Nephron (organoid): ENCODE data around the gene CDH4.
A peak's percentile ranks its signal among the peaks of the same experiment; 100 is the strongest.

Experiments used
- H3K27ac Mint-ChIP-seq, 3 experiments: 2 replicates each; pipeline ENCODE4 v1.8.0; 2020; ENCODE audit warnings: mixed read lengths in 3 of 3, mild to moderate bottlenecking in 2 of 3, moderate library complexity in 1 of 3
- H3K27me3 Mint-ChIP-seq: 2 replicates; pipeline ENCODE4 v1.8.0; 2021; ENCODE audit warnings: low read depth, mild to moderate bottlenecking, moderate library complexity, mixed read lengths
- H3K36me3 Mint-ChIP-seq: 2 replicates; pipeline ENCODE4 v1.8.0; 2020; ENCODE audit warnings: low read depth, mixed read lengths
- H3K4me1 Mint-ChIP-seq: 2 replicates; pipeline ENCODE4 v1.8.0; 2020; ENCODE audit warnings: mixed read lengths
- H3K4me3 Mint-ChIP-seq, 3 experiments: 2 replicates each; pipeline ENCODE4 v1.8.0; 2020; ENCODE audit warnings: mild to moderate bottlenecking in 3 of 3, mixed read lengths in 3 of 3, moderate library complexity in 2 of 3
- H3K9me3 Mint-ChIP-seq: 2 replicates; pipeline ENCODE4 v1.8.0; 2020; ENCODE audit warnings: mixed read lengths
- TF ChIP-seq, protein P1 (sequence below), 3 experiments: fragments of 200-600 bp; sonication (generic); IDR thresholded peaks; one replicate each; pipeline ENCODE4 v1.5.0; 2021; ENCODE audit warnings: antibody characterized with exemption in 3 of 3; ENCODE audit not compliant: unreplicated experiment in 3 of 3

The CDH4 gene

GRCh38 chr20:61230166-61230565 is 21.9 kb upstream of the CDH4 start:
- peaks cover 8% of the 10 kb centered on the region for H3K4me1 Mint-ChIP-seq
- no peak overlapping the region for H3K27ac Mint-ChIP-seq
- peaks cover 6% of the 10 kb centered on the region for H3K9me3 Mint-ChIP-seq
- H3K4me3 Mint-ChIP-seq = no peak overlapping the region
- TF ChIP-seq, protein P1, sequence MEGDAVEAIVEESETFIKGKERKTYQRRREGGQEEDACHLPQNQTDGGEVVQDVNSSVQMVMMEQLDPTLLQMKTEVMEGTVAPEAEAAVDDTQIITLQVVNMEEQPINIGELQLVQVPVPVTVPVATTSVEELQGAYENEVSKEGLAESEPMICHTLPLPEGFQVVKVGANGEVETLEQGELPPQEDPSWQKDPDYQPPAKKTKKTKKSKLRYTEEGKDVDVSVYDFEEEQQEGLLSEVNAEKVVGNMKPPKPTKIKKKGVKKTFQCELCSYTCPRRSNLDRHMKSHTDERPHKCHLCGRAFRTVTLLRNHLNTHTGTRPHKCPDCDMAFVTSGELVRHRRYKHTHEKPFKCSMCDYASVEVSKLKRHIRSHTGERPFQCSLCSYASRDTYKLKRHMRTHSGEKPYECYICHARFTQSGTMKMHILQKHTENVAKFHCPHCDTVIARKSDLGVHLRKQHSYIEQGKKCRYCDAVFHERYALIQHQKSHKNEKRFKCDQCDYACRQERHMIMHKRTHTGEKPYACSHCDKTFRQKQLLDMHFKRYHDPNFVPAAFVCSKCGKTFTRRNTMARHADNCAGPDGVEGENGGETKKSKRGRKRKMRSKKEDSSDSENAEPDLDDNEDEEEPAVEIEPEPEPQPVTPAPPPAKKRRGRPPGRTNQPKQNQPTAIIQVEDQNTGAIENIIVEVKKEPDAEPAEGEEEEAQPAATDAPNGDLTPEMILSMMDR (IDR thresholded peaks at IDR 0.05; ENCODE audit: unreplicated experiment in 3 of 3) = no peak
- peaks cover 57% of the 10 kb centered on the region for H3K27me3 Mint-ChIP-seq
- no peaks in the 10 kb centered on the region for H3K36me3 Mint-ChIP-seq

DNA sequence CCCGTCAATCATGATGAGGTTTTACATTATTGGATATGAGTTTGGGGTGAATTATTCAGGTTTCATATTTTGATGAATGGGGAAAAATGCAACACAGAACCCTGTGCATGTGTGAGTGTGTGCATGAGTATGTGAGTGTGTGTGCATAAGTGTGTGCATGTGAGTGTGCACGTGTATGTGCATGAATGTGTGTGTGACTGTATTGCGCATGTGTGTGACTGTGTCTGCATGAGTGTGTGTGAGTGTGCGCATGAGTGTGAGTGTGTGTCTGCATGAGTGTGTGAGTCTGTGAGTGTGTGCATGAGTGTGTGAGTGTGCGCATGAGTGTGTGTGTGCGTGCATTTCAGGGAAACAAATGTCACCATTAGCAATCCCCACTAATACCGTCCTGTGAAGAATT is 18.5 kb upstream of the CDH4 start:
- TF ChIP-seq, protein P1 (IDR thresholded peaks at IDR 0.05; ENCODE audit: unreplicated experiment in 3 of 3) = no peak
- Mint-ChIP-seq H3K4me1 (peaks cover 8% of the 10 kb centered on the region), H3K27me3 (peaks cover 59% of the 10 kb centered on the region), H3K4me3 (no peak overlapping the region), H3K9me3 (peaks cover 6% of the 10 kb centered on the region), H3K36me3 (no peaks in the 10 kb centered on the region), H3K27ac (no peak overlapping the region)

- Mint-ChIP-seq H3K4me3 (peak overlapping the region in 1 of 3 experiments; percentile 4), H3K27ac (no peak overlapping the region), H3K27me3 (peaks cover 62% of the 10 kb centered on the region), H3K9me3 (peaks cover 6% of the 10 kb centered on the region), H3K36me3 (no peaks in the 10 kb centered on the region), H3K4me1 (peaks cover 8% of the 10 kb centered on the region)
- TF ChIP-seq, protein P1 (IDR thresholded peaks at IDR 0.05; ENCODE audit: unreplicated experiment in 3 of 3) = no peak
Measured at GRCh38 chr20:61234224-61234890, 17.7 kb upstream of the CDH4 start.

GRCh38 chr20:61236713-61237112 is 15.3 kb upstream of the CDH4 start:
- Mint-ChIP-seq H3K27me3 (peaks cover 69% of the 10 kb centered on the region), H3K36me3 (no peaks in the 10 kb centered on the region), H3K4me1 (peaks cover 8% of the 10 kb centered on the region), H3K9me3 (peaks cover 24% of the 10 kb centered on the region), H3K27ac (no peak overlapping the region), H3K4me3 (no peak overlapping the region)
- TF ChIP-seq, protein P1 (IDR thresholded peaks at IDR 0.05; ENCODE audit: unreplicated experiment in 3 of 3) = no peak

- H3K36me3 Mint-ChIP-seq = no peaks in the 10 kb centered on the region
- peaks cover 19% of the 10 kb centered on the region for H3K9me3 Mint-ChIP-seq
- H3K27ac Mint-ChIP-seq = no peak overlapping the region
- H3K4me3 Mint-ChIP-seq = no peak overlapping the region
- H3K4me1 Mint-ChIP-seq = peaks cover 8% of the 10 kb centered on the region
- TF ChIP-seq, protein P1 (IDR thresholded peaks at IDR 0.05; ENCODE audit: unreplicated experiment in 3 of 3) = no peak
- H3K27me3 Mint-ChIP-seq = peaks cover 77% of the 10 kb centered on the region
Measured at GRCh38 chr20:61238813-61239212, 13.2 kb upstream of the CDH4 start.

DNA sequence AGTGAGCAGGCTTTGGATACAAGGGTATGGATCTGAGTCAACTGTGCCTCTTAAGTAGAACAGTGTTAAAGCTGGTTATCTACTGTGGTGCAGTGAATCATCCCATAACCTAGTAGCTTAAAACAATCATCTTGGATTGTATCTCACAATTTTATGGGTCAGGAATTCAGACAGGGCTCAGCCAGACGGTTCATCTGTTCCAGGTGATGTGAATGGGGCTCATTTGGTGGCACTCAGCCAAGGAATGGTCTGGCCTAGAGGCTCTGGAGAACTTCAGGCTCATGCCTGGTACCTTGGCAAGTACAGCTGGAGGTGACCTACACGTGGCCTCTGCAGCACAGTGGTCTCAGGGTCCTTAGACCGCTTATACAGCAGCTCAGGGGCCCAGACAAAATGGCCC is 11.2 kb upstream of the CDH4 start:
- no peaks in the 10 kb centered on the region for H3K4me1 Mint-ChIP-seq
- H3K4me3 Mint-ChIP-seq = no peak overlapping the region
- peaks cover 79% of the 10 kb centered on the region for H3K27me3 Mint-ChIP-seq
- peaks cover 19% of the 10 kb centered on the region for H3K9me3 Mint-ChIP-seq
- no peak overlapping the region for H3K27ac Mint-ChIP-seq
- TF ChIP-seq, protein P1 (IDR thresholded peaks at IDR 0.05; ENCODE audit: unreplicated experiment in 3 of 3) = no peak
- H3K36me3 Mint-ChIP-seq = no peaks in the 10 kb centered on the region
